ENCODE measurements around the gene ANKFN1. TPM values are rescaled to one million over a fixed set of nuclear protein-coding genes. Genes with fewer than 3 reads are reported as not detected.

Gene ANKFN1
- total and polyA plus RNA-seq, 10 of the 15 experiments (the other 5 are each of a cell fraction or from before 2014, with no cell fraction given), result 0.19 TPM; not detected in 9

DNA sequence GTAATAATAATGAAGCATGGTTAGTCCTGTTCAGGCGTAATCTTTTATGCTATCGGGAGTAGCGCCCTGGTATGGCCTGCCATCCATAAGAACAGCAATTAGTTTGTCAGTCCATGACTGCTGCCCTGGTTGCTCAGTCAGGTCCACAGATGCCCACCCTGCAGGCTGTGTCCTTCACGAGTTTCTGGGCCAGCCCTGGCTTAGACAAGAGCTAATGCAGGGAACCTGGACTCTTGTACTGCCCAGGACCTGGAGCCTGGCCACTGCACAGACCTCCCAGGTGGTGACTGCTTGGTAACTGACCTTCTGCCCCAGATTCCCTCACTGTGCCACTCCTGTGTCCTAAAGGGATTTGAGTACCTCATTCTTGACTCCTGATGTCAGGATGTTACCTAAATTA is 279.2 kb downstream of the ANKFN1 start:
- Histone ChIP-seq H3K27me3 (replicated peaks in 1 of 2; ENCODE audit: control insufficient read depth in 2 of 2, insufficient read depth in 2 of 2, low read length in 1 of 2) (no peaks in the 10 kb centered on the region; a peak in 1 of 4 replicates), H3K9ac (ENCODE audit: control insufficient read depth, insufficient read depth, low read length) (no peak overlapping the region), H2AFZ (ENCODE audit: control insufficient read depth, low read depth, low read length) (no peak overlapping the region), H3K36me3 (ENCODE audit: control insufficient read depth in 2 of 2, insufficient read depth in 2 of 2, low read length in 1 of 2) (no peaks in the 10 kb centered on the region), H3K4me3 (no peak overlapping the region), H3K4me2 (ENCODE audit: control insufficient read depth, insufficient read depth) (no peak overlapping the region), H4K20me1 (ENCODE audit: control insufficient read depth, insufficient read depth) (no peaks in the 10 kb centered on the region), H3K79me2 (ENCODE audit: control insufficient read depth, insufficient read depth, low read length) (no peaks in the 10 kb centered on the region), H3K9me3 (replicated peaks; ENCODE audit: control insufficient read depth, insufficient read depth, low read length) (no peaks in the 10 kb centered on the region), H3K4me1 (ENCODE audit: control insufficient read depth, insufficient read depth, low read length) (no peaks in the 10 kb centered on the region), H3K27ac (ENCODE audit: control insufficient read depth, insufficient read depth) (no peak overlapping the region)
- ChIA-PET CTCF (no interaction called here), POLR2A (no interaction called here), RAD21 (ENCODE audit: unreplicated experiment) (no interaction called here), SMC1A (ENCODE audit: uncharacterized antibody, unreplicated experiment) (no interaction called here)
- FAIRE-seq (no peak), ATAC-seq (no peak), DNase-seq (ENCODE audit: low read depth, low spot score) (no peak)
- intact Hi-C loops (cut with micrococcal nuclease; ENCODE audit: unreplicated experiment) (no loop called here), in situ Hi-C loops (cut with MboI) (no loop called here)
- BruUV-seq (replicated peaks), result no TSS peak
- 64% methylated on average over 4 of the region's 4 CpGs for WGBS (ENCODE audit: insufficient coverage, insufficient replicate concordance, low lambda C conversion rate, missing lambda C conversion rate)
- TF ChIP-seq MXI1 (IDR thresholded peaks at IDR 0.05; ENCODE audit: low read depth, low read length) (no peak), BACH1 (IDR thresholded peaks at IDR 0.05; ENCODE audit: borderline replicate concordance) (no peak), ZNF24 (IDR thresholded peaks at IDR 0.05) (no peak), GABPA (IDR thresholded peaks at IDR 0.05; ENCODE audit: low read depth) (no peak), RCOR1 (conservative IDR thresholded peaks at IDR 0.05; ENCODE audit: low read depth, low read length) (no peak), RBBP5 (conservative IDR thresholded peaks at IDR 0.05) (no peak)
- TF ChIP-seq, protein P1, sequence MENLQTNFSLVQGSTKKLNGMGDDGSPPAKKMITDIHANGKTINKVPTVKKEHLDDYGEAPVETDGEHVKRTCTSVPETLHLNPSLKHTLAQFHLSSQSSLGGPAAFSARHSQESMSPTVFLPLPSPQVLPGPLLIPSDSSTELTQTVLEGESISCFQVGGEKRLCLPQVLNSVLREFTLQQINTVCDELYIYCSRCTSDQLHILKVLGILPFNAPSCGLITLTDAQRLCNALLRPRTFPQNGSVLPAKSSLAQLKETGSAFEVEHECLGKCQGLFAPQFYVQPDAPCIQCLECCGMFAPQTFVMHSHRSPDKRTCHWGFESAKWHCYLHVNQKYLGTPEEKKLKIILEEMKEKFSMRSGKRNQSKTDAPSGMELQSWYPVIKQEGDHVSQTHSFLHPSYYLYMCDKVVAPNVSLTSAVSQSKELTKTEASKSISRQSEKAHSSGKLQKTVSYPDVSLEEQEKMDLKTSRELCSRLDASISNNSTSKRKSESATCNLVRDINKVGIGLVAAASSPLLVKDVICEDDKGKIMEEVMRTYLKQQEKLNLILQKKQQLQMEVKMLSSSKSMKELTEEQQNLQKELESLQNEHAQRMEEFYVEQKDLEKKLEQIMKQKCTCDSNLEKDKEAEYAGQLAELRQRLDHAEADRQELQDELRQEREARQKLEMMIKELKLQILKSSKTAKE (IDR thresholded peaks at IDR 0.05; ENCODE audit: low read depth, poor library complexity, severe bottlenecking), result no peak
- TF ChIP-seq, protein P2, sequence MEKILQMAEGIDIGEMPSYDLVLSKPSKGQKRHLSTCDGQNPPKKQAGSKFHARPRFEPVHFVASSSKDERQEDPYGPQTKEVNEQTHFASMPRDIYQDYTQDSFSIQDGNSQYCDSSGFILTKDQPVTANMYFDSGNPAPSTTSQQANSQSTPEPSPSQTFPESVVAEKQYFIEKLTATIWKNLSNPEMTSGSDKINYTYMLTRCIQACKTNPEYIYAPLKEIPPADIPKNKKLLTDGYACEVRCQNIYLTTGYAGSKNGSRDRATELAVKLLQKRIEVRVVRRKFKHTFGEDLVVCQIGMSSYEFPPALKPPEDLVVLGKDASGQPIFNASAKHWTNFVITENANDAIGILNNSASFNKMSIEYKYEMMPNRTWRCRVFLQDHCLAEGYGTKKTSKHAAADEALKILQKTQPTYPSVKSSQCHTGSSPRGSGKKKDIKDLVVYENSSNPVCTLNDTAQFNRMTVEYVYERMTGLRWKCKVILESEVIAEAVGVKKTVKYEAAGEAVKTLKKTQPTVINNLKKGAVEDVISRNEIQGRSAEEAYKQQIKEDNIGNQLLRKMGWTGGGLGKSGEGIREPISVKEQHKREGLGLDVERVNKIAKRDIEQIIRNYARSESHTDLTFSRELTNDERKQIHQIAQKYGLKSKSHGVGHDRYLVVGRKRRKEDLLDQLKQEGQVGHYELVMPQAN (conservative IDR thresholded peaks at IDR 0.05), result no peak
